HuH-7.5 (cell line): ENCODE measurements around the gene UBE3D.
"Not testable (repeated sequence)": the region's sequence is repeated elsewhere in the genome, so short reads cannot be mapped to it uniquely, and the experiment has no call there.

Experiments
- DNase-seq: peaks from one replicate; pipeline ENCODE4 v3.0.0; 2011; ENCODE audit warnings: low spot score

UBE3D gene

GRCh38 chr6:82870582-82871172 lies 195.0 kb downstream of the UBE3D start:
- no peak for DNase-seq

- DNase-seq: no peak
Measured at GRCh38 chr6:82869493-82869892, 196.1 kb downstream of the UBE3D start.

DNA sequence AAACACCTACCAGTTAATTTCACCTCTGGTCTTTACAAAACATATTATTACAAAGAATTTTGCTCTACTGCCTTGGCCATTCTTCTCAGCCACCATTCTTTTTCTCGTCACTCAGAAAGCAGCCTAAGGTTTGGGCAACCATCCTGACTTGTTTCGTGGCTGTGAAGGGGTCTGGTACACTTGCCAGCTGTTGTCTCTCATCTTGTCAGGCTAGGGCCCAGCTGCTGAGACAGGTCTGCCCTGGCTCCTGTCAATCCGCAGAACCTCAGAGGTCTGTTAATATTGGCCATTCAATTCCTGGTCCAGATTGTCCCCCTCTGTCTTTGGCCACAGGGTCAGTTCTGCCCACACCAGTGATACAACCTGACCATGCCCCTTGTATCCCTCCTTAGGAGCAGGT lies 197.7 kb downstream of the UBE3D start:
- no peak for DNase-seq

DNA sequence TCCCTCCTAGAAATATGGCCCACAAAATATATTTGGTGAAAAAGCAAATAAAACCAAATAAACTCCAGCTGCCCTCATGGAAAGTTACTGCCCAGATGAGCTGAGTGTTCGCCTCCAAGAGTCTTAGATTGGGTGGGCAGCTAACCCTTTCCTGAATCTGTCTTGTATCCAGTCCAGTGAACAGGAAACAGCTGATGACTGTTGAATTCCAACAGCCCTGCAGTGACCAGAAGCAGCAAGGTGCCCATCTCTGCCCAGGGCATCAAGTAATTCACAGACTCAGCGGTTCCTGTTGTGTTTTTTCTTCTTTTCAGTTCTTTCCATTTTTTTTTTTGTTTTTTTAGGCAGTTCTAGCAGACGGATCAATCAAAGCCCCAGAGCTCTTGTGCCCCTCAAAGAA lies 199.2 kb downstream of the UBE3D start:
- DNase-seq: no peak

- DNase-seq: no peak
Measured at GRCh38 chr6:82865461-82865860, 200.2 kb downstream of the UBE3D start.

- DNase-seq: no peak
Measured at GRCh38 chr6:82863781-82864180, 201.9 kb downstream of the UBE3D start.

GRCh38 chr6:82862543-82862942 lies 203.1 kb downstream of the UBE3D start:
- DNase-seq: no peak

DNA sequence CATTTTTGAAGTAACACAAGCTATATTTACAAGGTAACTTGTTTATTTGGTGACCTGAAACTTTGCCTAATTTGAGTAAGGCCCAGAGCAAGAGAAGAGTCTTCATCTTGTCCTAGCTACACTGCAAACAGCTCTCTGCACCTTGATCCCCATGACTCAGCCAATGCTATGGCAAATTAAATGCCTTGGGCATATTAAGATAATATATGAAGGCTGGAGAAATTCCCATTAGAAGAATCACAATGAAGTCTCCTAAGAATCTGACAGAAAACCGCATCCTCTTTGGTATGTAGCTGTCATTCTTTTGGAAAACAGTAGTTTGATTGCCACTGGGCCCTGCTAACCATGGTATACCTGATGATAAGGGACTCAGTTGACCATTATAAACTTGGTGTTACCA lies 204.5 kb downstream of the UBE3D start:
- no peak for DNase-seq

GRCh38 chr6:82856077-82856476 lies 209.6 kb downstream of the UBE3D start:
- not testable (repeated sequence) for DNase-seq

DNA sequence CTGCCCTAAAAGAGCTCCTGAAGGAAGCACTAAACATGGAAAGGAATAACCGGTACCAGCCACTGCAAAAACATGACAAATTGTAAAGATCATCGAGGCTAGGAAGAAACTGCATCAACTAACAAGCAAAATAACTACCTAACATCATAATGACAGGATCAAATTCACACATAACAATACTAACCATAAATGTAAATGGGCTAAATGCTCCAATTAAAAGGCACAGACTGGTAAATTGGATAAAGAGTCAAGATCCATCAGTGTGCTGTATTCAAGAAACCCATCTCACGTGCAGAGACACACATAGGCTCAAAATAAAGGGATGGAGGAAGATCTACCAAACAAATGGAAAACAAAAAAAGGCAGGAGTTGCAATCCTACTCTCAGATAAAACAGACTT lies 212.7 kb downstream of the UBE3D start:
- DNase-seq: not testable (repeated sequence)

DNA sequence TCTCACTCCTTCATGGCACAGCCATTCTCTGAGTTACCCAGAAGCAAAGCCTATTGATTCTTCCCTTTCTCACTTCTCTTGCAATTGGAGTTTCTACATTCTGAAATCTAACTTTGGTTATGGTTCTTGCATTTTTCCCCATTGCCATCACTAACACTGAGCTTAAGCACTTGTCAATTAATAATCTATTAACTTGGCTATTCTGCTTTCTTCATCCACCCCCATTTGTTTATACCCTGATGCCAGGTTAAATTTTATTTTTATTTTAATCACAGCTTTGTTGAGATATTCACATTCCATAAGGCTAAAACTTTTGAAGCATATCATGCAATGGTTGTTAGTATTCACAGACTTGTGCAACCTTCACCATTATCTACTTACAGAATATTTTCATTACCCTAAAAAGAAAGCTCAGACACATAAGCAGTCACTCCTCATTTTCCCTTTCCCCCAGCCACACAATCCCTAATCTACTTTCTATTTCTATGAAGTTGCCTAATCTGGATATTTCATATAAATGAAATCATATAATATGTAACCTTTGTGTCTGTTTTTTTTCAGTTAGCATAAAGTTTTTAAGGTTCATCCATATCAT lies 222.3 kb downstream of the UBE3D start:
- DNase-seq: no peak

DNA sequence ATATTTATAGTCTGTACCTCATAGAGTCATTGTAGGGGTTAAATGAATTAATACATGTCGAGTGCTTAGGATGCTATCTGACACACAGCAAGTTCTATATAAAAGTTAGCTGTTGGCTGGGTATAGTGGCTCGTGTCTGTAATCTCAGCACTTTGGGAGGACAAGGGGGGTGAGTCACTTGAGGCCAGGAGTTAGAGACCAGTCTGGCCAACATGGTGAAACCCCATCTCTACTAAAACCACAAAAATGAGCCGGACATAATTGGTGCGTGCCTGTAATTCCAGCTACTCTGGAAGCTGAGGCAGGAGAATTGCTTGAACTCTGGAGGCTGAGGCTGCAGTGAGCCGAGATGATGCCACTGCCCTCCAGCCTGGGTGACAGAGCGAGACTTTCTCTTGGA lies 222.9 kb downstream of the UBE3D start:
- DNase-seq: no peak
